Body of pancreas (tissue), 4 donors: ENCODE measurements around the gene TAS2R3.

Source experiments
- POLR2A ChIP-seq, 3 donors: fragments of 450-650 bp; IDR thresholded peaks; one replicate each; pipeline ENCODE4 v1.6.1; 2016; ENCODE audit warnings: antibody characterized with exemption in 3 of 3, mild to moderate bottlenecking in 2 of 3
- TF ChIP-seq, protein P1 (sequence below), 7 experiments: fragments of 450-650 bp in 4 of 7; fragments of 200-600 bp in 3 of 7; sonication (generic) in 3 of 7; IDR thresholded peaks; one replicate each; pipeline ENCODE4 v1.5.1; 2016 to 2019; ENCODE audit warnings: antibody characterized with exemption in 7 of 7

DNA sequence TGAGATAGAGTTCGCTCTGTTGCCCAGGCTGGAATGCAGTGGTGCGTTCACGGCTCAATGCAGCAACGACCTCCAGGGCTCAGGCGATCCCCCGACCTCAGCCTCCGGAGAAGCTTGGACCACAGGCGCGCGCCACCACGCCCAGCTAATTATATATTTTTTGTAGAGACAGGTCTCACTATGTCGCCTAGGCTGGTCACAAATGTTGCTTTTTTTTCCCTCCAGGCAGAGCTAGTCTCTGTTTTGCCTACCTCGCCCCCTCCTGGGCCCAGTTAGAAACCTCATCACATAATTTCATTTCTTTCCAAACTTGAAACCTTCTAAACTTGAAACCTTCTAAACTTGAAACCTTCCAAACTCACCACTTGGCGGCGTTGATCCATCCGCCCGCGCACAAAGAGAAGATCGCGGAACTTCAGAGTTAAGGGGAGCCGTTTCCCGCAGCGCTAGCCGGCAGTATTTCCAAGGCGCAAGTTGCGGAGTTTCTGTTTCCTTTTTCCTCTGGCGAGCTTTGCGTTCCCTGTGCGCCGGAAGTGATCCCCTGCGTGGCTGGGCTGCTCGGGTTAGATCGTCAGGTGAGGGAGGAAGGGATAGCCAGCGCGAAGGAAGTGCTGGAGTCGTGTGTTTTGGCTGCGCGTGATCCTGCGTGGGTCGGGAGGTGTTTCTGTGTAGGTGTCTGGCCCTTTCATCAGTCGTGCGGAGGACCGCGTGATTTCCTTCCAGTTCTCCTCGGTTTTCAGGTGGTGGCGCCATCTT, 25.9 kb upstream of the TAS2R3 start, which contains the start of gene SSBP1:
- peak; percentile 27 to 87 (median 86) for TF ChIP-seq POLR2A (IDR thresholded peaks at IDR 0.05)
- TF ChIP-seq, protein P1, sequence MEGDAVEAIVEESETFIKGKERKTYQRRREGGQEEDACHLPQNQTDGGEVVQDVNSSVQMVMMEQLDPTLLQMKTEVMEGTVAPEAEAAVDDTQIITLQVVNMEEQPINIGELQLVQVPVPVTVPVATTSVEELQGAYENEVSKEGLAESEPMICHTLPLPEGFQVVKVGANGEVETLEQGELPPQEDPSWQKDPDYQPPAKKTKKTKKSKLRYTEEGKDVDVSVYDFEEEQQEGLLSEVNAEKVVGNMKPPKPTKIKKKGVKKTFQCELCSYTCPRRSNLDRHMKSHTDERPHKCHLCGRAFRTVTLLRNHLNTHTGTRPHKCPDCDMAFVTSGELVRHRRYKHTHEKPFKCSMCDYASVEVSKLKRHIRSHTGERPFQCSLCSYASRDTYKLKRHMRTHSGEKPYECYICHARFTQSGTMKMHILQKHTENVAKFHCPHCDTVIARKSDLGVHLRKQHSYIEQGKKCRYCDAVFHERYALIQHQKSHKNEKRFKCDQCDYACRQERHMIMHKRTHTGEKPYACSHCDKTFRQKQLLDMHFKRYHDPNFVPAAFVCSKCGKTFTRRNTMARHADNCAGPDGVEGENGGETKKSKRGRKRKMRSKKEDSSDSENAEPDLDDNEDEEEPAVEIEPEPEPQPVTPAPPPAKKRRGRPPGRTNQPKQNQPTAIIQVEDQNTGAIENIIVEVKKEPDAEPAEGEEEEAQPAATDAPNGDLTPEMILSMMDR (IDR thresholded peaks at IDR 0.05): peak; percentile 58 to 99 (median 94)
